Uterus (tissue), 2 donors: ENCODE data around the gene GARIN6.

Source experiments
- POLR2A ChIP-seq, 2 donors: fragments of 450-650 bp; IDR thresholded peaks; one replicate each; pipeline ENCODE4 v1.6.1; 2016; ENCODE audit warnings: antibody characterized with exemption in 2 of 2, mild to moderate bottlenecking in 1 of 2, moderate library complexity in 1 of 2
- TF ChIP-seq, protein P1 (sequence below), 4 experiments: fragments of 200-600 bp in 2 of 4; fragments of 450-650 bp in 2 of 4; sonication (generic) in 2 of 4; IDR thresholded peaks; one replicate each; pipeline ENCODE4 v1.5.1; 2016 to 2019; ENCODE audit warnings: antibody characterized with exemption in 4 of 4, mild to moderate bottlenecking in 2 of 4, moderate library complexity in 1 of 4

DNA sequence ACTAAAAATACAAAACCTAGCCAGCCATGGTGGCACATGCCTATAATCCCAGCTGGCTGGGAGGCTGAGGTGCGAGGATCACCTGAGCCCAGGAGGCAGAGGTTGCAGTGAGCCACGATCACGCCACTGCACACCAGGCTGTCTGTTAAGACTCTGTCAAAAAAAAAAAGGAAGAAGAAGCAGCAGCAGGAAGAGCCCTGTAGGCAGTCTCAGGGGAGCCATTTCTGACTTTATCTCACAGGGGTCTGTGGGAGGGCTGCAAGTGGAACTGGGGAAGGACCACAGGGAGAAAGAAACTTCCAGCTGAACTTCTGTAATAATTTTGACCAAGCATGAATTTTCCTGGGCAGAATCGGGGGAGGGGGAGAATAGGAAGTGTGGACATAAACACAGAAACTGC, 32.7 kb downstream of the GARIN6 start:
- TF ChIP-seq, protein P1, sequence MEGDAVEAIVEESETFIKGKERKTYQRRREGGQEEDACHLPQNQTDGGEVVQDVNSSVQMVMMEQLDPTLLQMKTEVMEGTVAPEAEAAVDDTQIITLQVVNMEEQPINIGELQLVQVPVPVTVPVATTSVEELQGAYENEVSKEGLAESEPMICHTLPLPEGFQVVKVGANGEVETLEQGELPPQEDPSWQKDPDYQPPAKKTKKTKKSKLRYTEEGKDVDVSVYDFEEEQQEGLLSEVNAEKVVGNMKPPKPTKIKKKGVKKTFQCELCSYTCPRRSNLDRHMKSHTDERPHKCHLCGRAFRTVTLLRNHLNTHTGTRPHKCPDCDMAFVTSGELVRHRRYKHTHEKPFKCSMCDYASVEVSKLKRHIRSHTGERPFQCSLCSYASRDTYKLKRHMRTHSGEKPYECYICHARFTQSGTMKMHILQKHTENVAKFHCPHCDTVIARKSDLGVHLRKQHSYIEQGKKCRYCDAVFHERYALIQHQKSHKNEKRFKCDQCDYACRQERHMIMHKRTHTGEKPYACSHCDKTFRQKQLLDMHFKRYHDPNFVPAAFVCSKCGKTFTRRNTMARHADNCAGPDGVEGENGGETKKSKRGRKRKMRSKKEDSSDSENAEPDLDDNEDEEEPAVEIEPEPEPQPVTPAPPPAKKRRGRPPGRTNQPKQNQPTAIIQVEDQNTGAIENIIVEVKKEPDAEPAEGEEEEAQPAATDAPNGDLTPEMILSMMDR (IDR thresholded peaks at IDR 0.05): no peak
- no peak for TF ChIP-seq POLR2A (IDR thresholded peaks at IDR 0.05)
